GM18507 (cell line): ENCODE measurements around the gene RNF126.
"Not testable (repeated sequence)": the region's sequence is repeated elsewhere in the genome, so short reads cannot be mapped to it uniquely, and the experiment has no call there.

ENCODE experiments used
- DNase-seq: peaks from one replicate; pipeline ENCODE4 v3.0.0; 2011; ENCODE audit warnings: low read depth; ENCODE audit not compliant: insufficient read length; ENCODE audit errors: extremely low spot score
- FAIRE-seq: peaks from 2 replicates; lab custom pipeline; 2011; peaks lifted over from hg19 to GRCh38; lab: Jason Lieb, UNC

The RNF126 gene

DNA sequence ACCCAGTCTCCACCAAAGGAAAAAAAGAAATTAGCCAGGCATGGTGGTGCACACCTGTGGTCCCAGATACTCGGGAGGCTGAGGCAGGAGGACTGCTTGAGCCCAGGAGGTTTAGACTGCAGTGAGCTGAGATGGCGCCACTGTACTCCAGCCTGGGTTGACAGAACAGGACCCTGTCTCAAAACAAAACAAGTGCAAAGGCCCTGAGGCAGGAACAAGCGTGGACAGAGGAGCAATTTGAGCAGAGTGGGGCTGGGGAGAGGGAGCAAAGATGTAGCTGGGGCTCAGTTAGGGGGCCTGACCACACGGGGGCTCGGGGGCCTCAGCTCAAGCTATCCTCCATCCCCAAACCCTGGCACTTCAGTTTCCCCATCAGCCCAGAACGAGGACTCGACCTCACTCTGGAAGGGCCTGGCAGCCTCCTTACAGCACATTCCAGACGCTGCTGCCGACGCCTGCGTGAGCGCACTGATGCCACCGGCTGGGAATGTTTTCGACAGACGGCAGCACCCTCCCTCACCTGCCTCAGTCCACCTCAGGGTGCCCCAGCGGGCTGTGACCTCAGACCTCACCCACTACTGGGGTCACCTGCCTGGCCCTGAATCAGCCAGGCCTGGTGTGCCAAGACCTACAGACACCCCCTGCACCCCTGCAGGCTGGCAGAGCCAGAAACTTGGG is 27.9 kb downstream of the RNF126 start:
- FAIRE-seq, result no peak
- no peak for DNase-seq

DNA sequence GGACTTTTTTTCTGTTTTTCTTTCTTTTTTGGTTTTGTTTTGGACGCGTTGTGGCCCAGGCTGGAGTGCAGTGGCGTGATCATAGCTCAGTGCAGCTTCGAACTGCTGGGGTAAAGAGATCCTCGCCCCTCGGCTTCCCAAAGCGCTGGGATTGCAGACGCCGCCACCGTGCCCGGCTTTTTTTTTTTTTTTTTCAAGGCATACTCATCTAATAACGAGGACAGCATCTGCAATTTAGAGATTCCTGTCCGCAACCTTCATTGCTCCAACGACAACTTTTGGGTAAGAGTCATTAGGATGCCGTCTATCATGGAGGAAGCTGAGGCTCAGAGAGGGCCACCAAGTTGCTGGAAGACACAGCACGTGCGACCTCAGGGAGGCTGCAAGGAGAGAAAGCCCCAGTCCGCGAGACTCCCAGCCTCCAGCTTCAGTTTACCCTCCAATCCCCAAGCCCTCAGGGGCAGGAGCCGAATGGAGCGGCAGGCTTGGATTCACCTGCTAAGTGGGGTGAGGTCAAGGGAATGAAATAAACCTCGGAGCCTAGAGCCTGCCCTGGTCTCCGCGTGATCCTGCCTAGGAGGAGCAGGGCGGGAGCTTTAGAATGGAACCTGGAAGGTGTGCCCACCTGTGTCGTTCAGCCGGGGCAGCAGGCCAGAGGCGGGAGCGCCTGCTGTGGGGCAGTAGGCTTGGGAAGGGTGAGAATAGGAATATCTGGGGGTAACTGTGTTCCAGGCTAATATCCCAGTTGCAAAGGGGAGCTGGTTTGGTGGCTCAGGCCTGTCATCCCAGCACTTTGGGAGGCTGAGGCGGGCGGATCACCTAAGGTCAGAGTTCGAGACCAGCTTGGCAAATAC is 29.0 kb downstream of the RNF126 start:
- no peak for DNase-seq
- no peak for FAIRE-seq

GRCh38 chr19:633068-633785 is 29.8 kb downstream of the RNF126 start, which contains the start of gene POLRMT:
POLRMT (minus strand) TSS chr19:633537; CDS start chr19:633512, 25 bp downstream.
- DNase-seq, result peak; percentile 100
- FAIRE-seq, result peak; percentile 98

DNA sequence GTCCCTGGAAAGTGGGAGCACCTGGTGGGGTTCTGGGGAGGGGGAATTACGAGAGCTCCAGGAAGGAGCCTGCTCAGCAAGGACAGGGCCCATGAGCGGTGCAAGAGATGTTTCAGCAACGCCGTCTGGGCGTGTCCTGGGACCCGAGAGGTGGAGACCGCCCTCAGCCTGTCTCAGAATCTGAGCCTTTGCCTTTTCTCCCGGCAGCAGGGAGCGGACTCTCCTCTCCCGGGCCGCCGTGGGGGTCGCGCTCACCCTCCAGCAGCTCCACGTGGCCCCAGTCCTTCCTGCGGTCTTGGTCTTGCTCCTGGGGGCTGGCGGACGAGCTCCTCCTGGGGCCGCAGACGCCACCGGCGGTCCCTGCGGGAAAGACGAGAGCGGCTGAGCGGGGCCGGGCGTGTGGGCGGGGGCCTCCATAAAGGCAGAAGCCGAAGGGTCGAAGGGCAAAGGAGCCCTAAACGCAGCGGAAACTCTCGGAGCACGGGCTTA is 30.4 kb downstream of the RNF126 start:
- FAIRE-seq (peak; percentile 83), DNase-seq (peak; percentile 48)

DNA sequence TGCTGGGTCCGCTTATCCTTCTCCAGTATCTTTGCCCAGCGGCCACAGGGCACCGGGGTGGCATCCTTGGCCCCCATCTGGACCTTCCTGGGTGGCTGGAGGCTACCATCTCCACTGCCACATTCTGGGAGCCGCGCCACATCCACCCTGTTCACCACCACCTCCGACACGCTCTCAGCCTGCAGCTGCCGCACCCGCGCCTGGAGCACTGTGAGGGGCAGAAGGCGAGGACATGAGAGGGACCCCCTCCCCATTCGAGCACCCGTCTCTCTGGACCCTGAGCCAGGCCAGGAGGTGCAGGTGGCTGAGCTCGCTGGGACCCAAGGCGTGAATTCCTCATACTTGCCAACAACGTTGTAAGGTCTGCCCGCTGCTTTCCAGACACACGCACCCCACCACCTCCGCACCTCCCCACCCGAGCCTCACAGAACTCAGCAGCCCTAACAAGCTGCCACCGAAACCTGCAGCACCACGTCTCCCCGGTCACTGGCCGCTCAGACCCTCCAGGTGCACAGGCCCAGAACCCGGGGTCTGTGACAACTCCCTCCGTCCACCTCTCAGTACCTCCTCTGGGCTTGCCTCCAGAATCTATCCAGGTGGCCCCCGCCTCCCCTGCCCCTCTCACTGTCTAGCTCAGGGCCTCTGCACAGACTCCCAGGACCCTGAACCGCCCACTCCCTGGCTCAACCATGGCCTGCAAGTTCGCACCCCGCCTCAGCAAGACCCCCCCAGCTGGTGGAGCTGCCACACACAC is 32.9 kb downstream of the RNF126 start:
- DNase-seq (no peak), FAIRE-seq (no peak)

- not testable (repeated sequence) for FAIRE-seq, DNase-seq
Measured at GRCh38 chr19:629515-629914, 33.5 kb downstream of the RNF126 start.

DNA sequence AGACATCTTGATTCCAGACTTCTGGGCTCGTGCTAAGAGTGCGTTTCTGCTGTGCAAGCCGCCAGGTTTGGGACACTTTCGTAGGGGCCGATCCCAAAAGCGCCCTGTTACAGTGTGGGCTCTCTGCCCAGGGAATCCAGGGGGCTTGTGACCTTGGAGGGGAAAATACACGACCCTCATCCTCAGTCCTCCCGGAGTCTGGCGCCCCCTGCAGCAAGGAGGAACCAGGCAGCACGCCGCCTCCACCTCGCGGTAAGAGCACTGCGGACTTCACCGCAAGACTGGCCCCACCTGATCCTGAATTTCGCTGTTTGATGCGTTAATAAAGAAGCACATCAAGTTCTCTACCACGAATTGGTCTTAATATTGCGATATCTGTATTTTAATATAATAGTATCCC is 34.8 kb downstream of the RNF126 start:
- FAIRE-seq (no peak), DNase-seq (no peak)

DNA sequence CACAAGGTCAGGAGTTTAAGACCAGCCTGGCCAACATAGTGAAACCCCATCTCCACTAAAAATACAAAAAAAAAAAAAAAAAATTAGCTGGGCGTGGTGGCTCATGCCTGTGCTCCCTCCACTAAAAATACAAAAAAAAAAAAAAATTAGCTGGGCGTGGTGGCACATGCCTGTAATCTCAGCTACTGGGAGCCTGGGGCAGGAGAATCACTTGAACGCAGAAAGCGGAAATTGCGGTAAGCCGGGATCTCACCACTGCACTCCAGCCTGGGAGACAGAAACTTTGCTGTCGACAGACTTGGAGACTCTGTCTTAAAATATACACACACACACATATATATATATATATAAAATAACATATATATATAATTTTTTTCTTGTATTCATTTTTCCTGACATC is 36.4 kb downstream of the RNF126 start:
- not testable (repeated sequence) for DNase-seq

GRCh38 chr19:625257-625656 is 37.8 kb downstream of the RNF126 start:
- DNase-seq (no peak), FAIRE-seq (no peak)

More for the DNA sequence above, 36.4 kb downstream of the RNF126 start:
- not testable (repeated sequence) for FAIRE-seq

- DNase-seq, result no peak
- FAIRE-seq, result no peak
Measured at GRCh38 chr19:624433-625109, 38.4 kb downstream of the RNF126 start.

GRCh38 chr19:623974-624373 is 39.0 kb downstream of the RNF126 start:
- DNase-seq, result no peak
- FAIRE-seq, result no peak

DNA sequence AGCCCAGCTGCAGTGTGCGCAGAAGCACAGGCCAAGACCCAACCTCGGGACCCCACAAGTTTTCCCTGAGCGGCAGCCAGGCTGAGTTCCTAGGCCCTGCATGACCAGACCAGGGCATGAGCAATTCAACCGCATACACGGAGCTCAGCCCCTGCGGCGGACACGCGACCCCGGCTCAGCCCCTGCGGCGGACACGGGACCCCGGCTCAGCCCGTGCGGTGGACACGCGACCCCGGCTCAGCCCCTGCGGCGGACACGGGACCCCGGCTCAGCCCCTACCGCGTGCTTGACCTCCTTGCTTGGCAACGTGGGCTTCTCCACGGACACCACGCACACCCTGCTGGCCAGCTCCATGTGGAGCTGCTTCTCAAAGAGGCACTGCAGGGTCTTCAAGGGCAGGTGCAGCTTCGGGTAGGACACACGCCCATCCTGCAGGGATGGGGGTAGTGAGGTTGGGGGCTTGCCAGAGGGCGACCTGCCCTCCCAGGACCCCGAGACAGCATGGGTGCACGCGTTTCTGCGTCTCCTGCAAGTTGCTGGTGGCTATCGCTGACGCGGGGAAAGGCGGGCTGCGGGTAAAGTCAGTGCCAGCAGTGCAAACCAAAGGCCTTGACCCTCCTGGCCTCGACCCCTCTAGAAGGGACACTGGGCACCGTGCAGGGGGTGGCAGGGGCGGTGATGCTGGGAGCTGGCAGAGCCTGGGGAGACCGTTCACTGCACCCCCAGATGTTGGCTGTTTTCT is 39.7 kb downstream of the RNF126 start:
- DNase-seq (no peak), FAIRE-seq (no peak)

DNA sequence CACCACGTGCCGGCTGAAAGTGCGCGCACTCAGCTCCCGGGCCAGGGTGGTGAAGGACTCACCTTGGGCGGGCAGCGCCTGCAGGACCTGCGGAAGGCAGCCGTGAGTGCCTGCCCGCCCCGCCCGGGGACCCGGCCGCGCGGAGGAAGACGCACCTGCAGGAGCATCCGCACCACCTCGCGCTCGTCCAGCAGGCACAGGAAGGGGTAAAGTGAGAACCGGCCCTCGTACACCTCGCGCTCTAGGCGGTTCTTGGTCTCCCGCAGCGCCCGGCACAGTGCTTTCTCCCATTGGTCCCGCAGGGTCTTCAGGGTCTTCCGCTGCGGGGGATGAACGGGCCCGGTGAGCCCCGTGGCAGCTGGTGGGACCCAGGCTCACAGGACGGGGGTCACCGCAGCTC is 40.3 kb downstream of the RNF126 start:
- DNase-seq (no peak), FAIRE-seq (no peak)

GRCh38 chr19:621819-622218 is 41.2 kb downstream of the RNF126 start:
- FAIRE-seq, result no peak

DNA sequence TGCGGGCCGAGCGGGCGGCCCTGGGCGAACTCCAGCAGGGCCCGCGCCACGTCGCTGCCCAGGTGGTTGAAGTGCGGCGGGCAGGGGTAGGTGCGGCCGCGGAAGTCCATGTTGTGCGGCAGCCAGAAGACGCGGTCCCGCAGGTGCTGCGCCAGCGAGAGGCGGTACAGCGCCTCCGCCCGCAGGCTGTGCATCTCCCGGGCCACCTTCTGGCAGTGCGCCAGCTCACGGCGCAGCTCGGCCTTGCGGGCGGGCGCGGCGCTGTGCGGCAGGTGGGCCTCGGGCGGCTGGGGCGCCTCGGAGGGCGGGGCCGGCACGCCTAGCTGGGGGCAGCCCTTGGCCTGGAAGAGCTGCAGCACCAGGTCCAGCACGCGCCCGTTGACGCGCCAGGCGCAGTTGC is 41.8 kb downstream of the RNF126 start:
- not testable (repeated sequence) for FAIRE-seq

More at GRCh38 chr19:621819-622218, 41.2 kb downstream of the RNF126 start:
- no peak for DNase-seq

DNA sequence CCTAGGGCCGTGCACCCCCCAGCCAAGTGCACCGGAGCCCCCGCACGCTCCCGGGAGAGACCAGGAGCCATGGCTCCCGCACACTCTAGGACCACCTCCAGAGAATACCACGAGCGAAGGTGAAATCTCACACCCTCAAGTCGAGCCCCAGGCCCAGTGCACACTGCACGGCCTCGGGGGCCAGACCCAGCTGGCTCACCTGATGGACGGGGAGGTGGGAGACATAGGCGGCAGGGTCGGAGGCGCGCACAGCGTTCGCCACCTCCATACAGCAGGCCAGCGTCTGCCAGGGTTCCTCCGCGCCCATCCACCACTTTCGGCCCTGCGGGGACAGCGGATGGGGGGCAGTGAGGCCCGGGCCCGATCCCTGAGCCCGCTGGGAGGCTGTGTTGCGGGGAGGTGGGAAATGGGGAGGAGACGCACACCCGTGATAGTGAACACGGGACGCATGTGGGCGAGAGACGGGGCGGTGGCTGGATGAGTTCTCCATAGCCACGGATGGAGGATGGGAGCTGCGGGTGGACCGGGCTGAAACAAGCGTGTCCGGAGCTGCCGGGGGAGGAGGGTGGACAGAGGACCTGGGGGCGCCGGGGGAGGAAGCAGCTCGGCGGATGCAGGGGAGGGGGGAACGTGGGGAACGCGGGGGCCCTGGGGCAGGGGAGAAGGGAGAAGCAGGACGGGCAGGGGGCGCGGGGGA is 42.7 kb downstream of the RNF126 start:
- FAIRE-seq (no peak), DNase-seq (no peak)

More for the DNA sequence above, 41.8 kb downstream of the RNF126 start:
- not testable (repeated sequence) for DNase-seq

DNA sequence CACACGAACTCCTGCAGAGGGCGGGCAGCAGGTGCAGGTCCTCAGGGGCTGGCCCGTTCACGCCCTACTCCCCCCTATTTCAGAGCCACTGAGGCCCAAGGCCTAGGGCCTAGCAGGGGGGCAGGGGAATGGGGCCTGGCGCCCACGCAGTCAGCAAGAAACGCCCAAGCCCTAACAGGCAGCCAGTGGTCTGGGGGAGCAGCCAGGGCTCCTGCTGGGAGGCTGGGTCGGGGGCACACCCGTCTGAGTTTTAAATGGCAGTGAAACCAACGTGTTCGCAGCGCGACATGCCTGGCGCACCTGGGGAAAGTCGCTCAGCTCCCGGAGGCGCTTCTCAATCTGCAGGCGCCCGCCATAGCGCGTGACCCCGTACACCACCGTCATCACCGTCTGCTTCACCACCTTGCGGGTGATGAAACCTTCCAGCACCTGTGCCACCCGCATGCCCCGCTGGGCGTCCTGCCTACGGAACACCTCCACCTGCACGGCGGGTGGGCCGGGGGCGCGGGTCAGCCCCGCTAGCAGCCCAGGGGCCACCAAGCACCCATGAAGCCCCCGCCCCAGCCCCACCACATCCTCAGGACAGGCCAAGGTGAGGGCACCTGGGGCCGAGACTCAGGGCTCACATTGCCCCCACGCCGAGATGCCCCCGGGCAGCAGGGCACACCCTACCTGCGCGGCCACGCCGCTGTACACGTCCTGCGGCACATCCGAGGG is 43.6 kb downstream of the RNF126 start:
- FAIRE-seq, result no peak

More for the DNA sequence above, 43.6 kb downstream of the RNF126 start:
- DNase-seq, result no peak
